SK-N-SH (cell line): Measurements from ENCODE around the gene PCNX1. TPM values are rescaled to one million over a fixed set of nuclear protein-coding genes. Genes with fewer than 3 reads are reported as not detected.

Experiments used
- CTCF ChIA-PET: fragments of 300-600, 350-600 bp; formaldehyde crosslinking; extraction: SDS; loops from one replicate; lab custom pipeline; 2021; lab: Yijun Ruan, JAX
- POLR2A ChIA-PET: fragments of 350-600 bp; sonication (Branson Sonifier 250); formaldehyde crosslinking; extraction: SDS; loops from one replicate; lab custom pipeline; 2020; ENCODE audit warnings: antibody characterized with exemption, inconsistent platforms; lab: Yijun Ruan, JAX
- DNase-seq: peaks from one replicate; pipeline ENCODE4 v3.0.0; 2012
- H2AFZ ChIP-seq: fragments of 200-600 bp; sonication (generic); 2 replicates; pipeline ENCODE4 v1.8.1; 2016; ENCODE audit warnings: antibody characterized with exemption, mild to moderate bottlenecking, low read depth
- H3F3A ChIP-seq: fragments of 200-600 bp; sonication (generic); replicated peaks from 2 replicates; pipeline ENCODE3; 2016; ENCODE audit warnings: antibody characterized with exemption, mild to moderate bottlenecking; ENCODE audit not compliant: insufficient read depth
- H3K27ac ChIP-seq, 2 experiments: fragments of 200-500 bp in 1 of 2; fragments of 200-600 bp in 1 of 2; sonication (Bioruptor generic) in 1 of 2; sonication (generic), shearing (Covaris generic) in 1 of 2; 2 replicates each; pipeline versions ENCODE4 v1.5.1 to v1.6.1; 2014 to 2016; ENCODE audit warnings: low read depth in 2 of 2, inconsistent platforms in 1 of 2, low read length in 1 of 2, mild to moderate bottlenecking in 1 of 2, mixed read lengths in 1 of 2
- H3K27me3 ChIP-seq: fragments of 200-600 bp; sonication (generic), shearing (Covaris generic); 2 replicates; pipeline ENCODE4 v1.6.1; 2016; ENCODE audit warnings: mixed run types; ENCODE audit not compliant: insufficient read depth
- H3K36me3 ChIP-seq, 2 experiments: fragments of 200-500 bp in 1 of 2; fragments of 200-600 bp in 1 of 2; sonication (Bioruptor generic) in 1 of 2; sonication (generic) in 1 of 2; replicated peaks in 1 of 2; 2 replicates each; pipeline versions ENCODE3 to v1.5.1; 2014 to 2016; ENCODE audit warnings: low read length in 1 of 2, mild to moderate bottlenecking in 1 of 2; ENCODE audit not compliant: insufficient read depth in 2 of 2, control insufficient read depth in 1 of 2
- H3K4me1 ChIP-seq, 2 experiments: fragments of 200-500 bp in 1 of 2; fragments of 200-600 bp in 1 of 2; sonication (Bioruptor generic) in 1 of 2; sonication (generic), shearing (Covaris generic) in 1 of 2; 2 replicates each; pipeline versions ENCODE4 v1.5.1 to v1.6.1; 2014 to 2016; ENCODE audit warnings: low read depth in 1 of 2, low read length in 1 of 2, mixed run types in 1 of 2; ENCODE audit not compliant: insufficient read depth in 2 of 2, control insufficient read depth in 1 of 2
- H3K4me2 ChIP-seq: fragments of 200-600 bp; sonication (generic), shearing (Covaris generic); 2 replicates; pipeline ENCODE4 v1.6.1; 2017; ENCODE audit warnings: mixed run types
- H3K4me3 ChIP-seq, 2 experiments: fragments of 200-500 bp in 1 of 2; fragments of 200-600 bp in 1 of 2; sonication (Bioruptor generic) in 1 of 2; sonication (generic), shearing (Covaris generic) in 1 of 2; 2 replicates each; pipeline versions ENCODE4 v1.5.1 to v1.8.1; 2014 to 2016; ENCODE audit warnings: low read depth in 2 of 2, inconsistent platforms in 1 of 2, low read length in 1 of 2, mild to moderate bottlenecking in 1 of 2, mixed read lengths in 1 of 2, moderate library complexity in 1 of 2
- H3K79me2 ChIP-seq: fragments of 200-600 bp; sonication (generic); 2 replicates; pipeline ENCODE4 v1.8.1; 2017; ENCODE audit warnings: mild to moderate bottlenecking; ENCODE audit not compliant: insufficient read depth
- H3K9ac ChIP-seq: fragments of 200-600 bp; sonication (generic); 2 replicates; pipeline ENCODE4 v1.6.1; 2017; ENCODE audit warnings: mixed run types
- H3K9me2 ChIP-seq: fragments of 200-600 bp; sonication (generic); 2 replicates; pipeline ENCODE4 v1.6.1; 2017; ENCODE audit warnings: mixed run types
- H3K9me3 ChIP-seq: fragments of 200-600 bp; sonication (generic); 2 replicates; pipeline ENCODE4 v1.6.1; 2017; ENCODE audit warnings: mixed run types, mild to moderate bottlenecking, moderate library complexity
- H4K20me1 ChIP-seq: fragments of 200-600 bp; sonication (generic); 2 replicates; pipeline ENCODE4 v1.6.1; 2017; ENCODE audit warnings: mild to moderate bottlenecking, mixed run types; ENCODE audit not compliant: insufficient read depth
- FOSL2 ChIP-seq: IDR thresholded peaks from 2 replicates; pipeline ENCODE4 v1.4.0; 2012; ENCODE audit warnings: low read depth, mild to moderate bottlenecking, moderate library complexity, borderline replicate concordance
- GATA2 ChIP-seq: sonication (generic); formaldehyde crosslinking; IDR thresholded peaks from 2 replicates; pipeline ENCODE4 v1.5.0; 2020; ENCODE audit warnings: mild to moderate bottlenecking, missing genetic modification reagents
- MEF2A ChIP-seq: IDR thresholded peaks from 2 replicates; pipeline ENCODE4 v1.4.0; 2012; ENCODE audit warnings: low read depth, borderline replicate concordance
- POLR2AphosphoS5 ChIP-seq: IDR thresholded peaks from 2 replicates; pipeline ENCODE4 v1.6.1; 2012; ENCODE audit warnings: low read depth, low read length
- RXRA ChIP-seq: IDR thresholded peaks from 2 replicates; pipeline ENCODE4 v1.4.0; 2012; ENCODE audit warnings: low read depth, mild to moderate bottlenecking, borderline replicate concordance
- SIN3A ChIP-seq: IDR thresholded peaks from 2 replicates; pipeline ENCODE4 v1.6.1; 2012; ENCODE audit warnings: low read depth, mild to moderate bottlenecking, low read length, moderate library complexity, borderline replicate concordance
- TAF1 ChIP-seq: IDR thresholded peaks from 2 replicates; pipeline ENCODE4 v1.6.1; 2012; ENCODE audit warnings: low read depth, mild to moderate bottlenecking, low read length, moderate library complexity, borderline replicate concordance
- TEAD4 ChIP-seq: IDR thresholded peaks from 2 replicates; pipeline ENCODE4 v1.4.0; 2012; ENCODE audit warnings: mild to moderate bottlenecking, borderline replicate concordance; ENCODE audit not compliant: insufficient read depth
- WGBS: methylation state at CpG from one replicate; pipeline ENCODE4 v1.1.6; 2017; ENCODE audit warnings: low lambda C conversion rate; 5-methylcytosine and 5-hydroxymethylcytosine counted together
- polyA plus RNA-seq, 3 experiments: library from polyadenylated mRNA; depleted of rRNA; stranded (reverse); fragments of >200 nt; gene quantifications; 2 replicates each; pipeline ENCODE4 v1.2.3, GENCODE V29; 2012
- TF ChIP-seq, protein P1 (sequence below): IDR thresholded peaks from 2 replicates; pipeline ENCODE4 v1.6.1; 2012; ENCODE audit warnings: mild to moderate bottlenecking, low read depth, low read length, moderate library complexity
- TF ChIP-seq, protein P2 (sequence below): IDR thresholded peaks from 2 replicates; pipeline ENCODE4 v1.4.0; 2012; ENCODE audit warnings: low read depth
- TF ChIP-seq, protein P3 (sequence below): IDR thresholded peaks from 2 replicates; pipeline ENCODE4; 2012
- TF ChIP-seq, protein P4 (sequence below): fragments of 150-350 bp; IDR thresholded peaks from 2 replicates; pipeline ENCODE4 v1.6.1; 2017; ENCODE audit warnings: antibody characterized with exemption, low read length, low read depth, borderline replicate concordance

The PCNX1 gene
- polyA plus RNA-seq, 1 of the 3 experiments (the other 2 are of a cell fraction): 9.4 TPM

DNA sequence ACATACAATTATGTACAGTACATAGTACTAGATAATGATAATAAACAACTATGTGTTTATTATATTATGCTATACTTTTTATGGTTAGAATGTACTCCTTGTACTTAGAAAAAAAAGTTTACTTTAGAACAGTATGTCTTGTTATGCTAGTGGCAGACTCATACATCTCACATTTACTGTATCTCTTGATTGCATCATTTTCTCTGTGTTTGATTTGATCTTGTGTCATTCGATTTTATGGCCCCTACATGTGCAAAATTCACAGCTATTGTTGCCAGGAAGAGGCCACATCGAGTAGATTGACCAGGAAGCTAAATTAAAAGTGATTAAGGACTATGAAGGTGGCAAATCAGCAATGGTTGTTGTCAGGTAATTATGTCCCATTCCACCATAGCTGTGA, 153.0 kb downstream of the PCNX1 start:
- Histone ChIP-seq H3F3A (peaks cover 15% of the 10 kb centered on the region), H3K9me2 (no peaks in the 10 kb centered on the region), H2AFZ (no peak overlapping the region), H3K79me2 (no peaks in the 10 kb centered on the region; the same call in 1 of the 2 replicates), H4K20me1 (no peaks in the 10 kb centered on the region), H3K4me2 (no peak overlapping the region), H3K27me3 (no peaks in the 10 kb centered on the region), H3K4me3 (no peak overlapping the region), H3K4me1 (no peaks in the 10 kb centered on the region), H3K9ac (no peak overlapping the region), H3K9me3 (no peaks in the 10 kb centered on the region), H3K27ac (no peak overlapping the region), H3K36me3 (peaks cover 63 to 87% of the 10 kb centered on the region in 2 experiments)
- 36% methylated on average over 2 of the region's 2 CpGs for WGBS
- no peak for DNase-seq
- POLR2A ChIA-PET: no interaction called here
- TF ChIP-seq, protein P1, sequence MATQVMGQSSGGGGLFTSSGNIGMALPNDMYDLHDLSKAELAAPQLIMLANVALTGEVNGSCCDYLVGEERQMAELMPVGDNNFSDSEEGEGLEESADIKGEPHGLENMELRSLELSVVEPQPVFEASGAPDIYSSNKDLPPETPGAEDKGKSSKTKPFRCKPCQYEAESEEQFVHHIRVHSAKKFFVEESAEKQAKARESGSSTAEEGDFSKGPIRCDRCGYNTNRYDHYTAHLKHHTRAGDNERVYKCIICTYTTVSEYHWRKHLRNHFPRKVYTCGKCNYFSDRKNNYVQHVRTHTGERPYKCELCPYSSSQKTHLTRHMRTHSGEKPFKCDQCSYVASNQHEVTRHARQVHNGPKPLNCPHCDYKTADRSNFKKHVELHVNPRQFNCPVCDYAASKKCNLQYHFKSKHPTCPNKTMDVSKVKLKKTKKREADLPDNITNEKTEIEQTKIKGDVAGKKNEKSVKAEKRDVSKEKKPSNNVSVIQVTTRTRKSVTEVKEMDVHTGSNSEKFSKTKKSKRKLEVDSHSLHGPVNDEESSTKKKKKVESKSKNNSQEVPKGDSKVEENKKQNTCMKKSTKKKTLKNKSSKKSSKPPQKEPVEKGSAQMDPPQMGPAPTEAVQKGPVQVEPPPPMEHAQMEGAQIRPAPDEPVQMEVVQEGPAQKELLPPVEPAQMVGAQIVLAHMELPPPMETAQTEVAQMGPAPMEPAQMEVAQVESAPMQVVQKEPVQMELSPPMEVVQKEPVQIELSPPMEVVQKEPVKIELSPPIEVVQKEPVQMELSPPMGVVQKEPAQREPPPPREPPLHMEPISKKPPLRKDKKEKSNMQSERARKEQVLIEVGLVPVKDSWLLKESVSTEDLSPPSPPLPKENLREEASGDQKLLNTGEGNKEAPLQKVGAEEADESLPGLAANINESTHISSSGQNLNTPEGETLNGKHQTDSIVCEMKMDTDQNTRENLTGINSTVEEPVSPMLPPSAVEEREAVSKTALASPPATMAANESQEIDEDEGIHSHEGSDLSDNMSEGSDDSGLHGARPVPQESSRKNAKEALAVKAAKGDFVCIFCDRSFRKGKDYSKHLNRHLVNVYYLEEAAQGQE: no peak
- TF ChIP-seq TAF1 (no peak), SIN3A (no peak), TEAD4 (no peak), FOSL2 (no peak), RXRA (no peak)
- TF ChIP-seq, protein P2, sequence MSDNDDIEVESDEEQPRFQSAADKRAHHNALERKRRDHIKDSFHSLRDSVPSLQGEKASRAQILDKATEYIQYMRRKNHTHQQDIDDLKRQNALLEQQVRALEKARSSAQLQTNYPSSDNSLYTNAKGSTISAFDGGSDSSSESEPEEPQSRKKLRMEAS: no peak
- CTCF ChIA-PET: interaction anchor here (1.1 to 1.2 kb wide), 2 partner anchors 10 to 242 kb away, joined by 3 to 5 read pairs; no protein-coding TSS in a partner anchor

DNA sequence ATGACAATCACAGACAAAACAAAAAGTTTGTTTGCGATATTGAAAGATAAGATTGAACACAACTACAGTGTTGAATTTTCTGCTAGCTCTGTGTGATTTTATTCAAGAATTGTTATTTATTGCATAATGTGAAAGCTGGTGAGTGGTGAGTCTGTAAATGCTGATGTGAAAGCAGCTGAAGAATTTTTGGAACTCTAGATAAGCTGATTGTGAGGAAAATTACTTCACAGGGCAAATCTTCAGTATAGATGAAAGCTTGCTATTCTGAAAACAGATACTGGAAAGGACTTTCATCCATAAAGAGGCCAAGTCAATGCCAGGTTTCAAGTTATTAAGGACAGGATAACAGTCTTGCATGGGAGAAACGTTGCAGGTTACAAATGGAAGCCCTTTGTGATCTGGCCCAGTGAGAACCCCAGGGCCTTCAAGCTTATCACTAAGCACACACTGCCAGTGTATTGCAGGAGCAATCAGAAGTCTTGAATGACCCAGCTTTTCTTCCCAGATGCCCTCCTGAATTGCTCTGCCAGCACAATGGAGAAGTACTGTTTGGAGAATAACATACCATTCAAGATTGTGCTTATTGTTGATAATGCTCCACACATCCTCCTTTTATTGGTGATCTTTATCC, 153.7 kb downstream of the PCNX1 start:
- Histone ChIP-seq H3K79me2 (no peaks in the 10 kb centered on the region; the same call in 1 of the 2 replicates), H3K36me3 (peaks cover 57 to 83% of the 10 kb centered on the region in 2 experiments), H3K4me1 (no peaks in the 10 kb centered on the region), H3F3A (peaks cover 15% of the 10 kb centered on the region), H2AFZ (no peak overlapping the region), H3K4me2 (no peak overlapping the region), H3K27me3 (no peaks in the 10 kb centered on the region), H3K27ac (no peak overlapping the region), H3K9me3 (no peaks in the 10 kb centered on the region), H3K4me3 (no peak overlapping the region), H3K9ac (no peak overlapping the region), H3K9me2 (no peaks in the 10 kb centered on the region), H4K20me1 (no peaks in the 10 kb centered on the region)
- ChIA-PET POLR2A (no interaction called here), CTCF (interaction anchor here (1.1 to 1.2 kb wide), 2 partner anchors 11 to 243 kb away, joined by 3 to 5 read pairs; no protein-coding TSS in a partner anchor)
- DNase-seq: no peak
- TF ChIP-seq POLR2AphosphoS5: no peak
- TF ChIP-seq GATA2 (CRISPR knock-in tag): no peak
- TF ChIP-seq, protein P3, sequence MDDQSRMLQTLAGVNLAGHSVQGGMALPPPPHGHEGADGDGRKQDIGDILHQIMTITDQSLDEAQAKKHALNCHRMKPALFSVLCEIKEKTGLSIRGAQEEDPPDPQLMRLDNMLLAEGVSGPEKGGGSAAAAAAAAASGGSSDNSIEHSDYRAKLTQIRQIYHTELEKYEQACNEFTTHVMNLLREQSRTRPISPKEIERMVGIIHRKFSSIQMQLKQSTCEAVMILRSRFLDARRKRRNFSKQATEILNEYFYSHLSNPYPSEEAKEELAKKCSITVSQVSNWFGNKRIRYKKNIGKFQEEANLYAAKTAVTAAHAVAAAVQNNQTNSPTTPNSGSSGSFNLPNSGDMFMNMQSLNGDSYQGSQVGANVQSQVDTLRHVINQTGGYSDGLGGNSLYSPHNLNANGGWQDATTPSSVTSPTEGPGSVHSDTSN: no peak
- TF ChIP-seq, protein P2: no peak
- TF ChIP-seq, protein P4, sequence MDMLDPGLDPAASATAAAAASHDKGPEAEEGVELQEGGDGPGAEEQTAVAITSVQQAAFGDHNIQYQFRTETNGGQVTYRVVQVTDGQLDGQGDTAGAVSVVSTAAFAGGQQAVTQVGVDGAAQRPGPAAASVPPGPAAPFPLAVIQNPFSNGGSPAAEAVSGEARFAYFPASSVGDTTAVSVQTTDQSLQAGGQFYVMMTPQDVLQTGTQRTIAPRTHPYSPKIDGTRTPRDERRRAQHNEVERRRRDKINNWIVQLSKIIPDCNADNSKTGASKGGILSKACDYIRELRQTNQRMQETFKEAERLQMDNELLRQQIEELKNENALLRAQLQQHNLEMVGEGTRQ: no peak
- no peak for TF ChIP-seq MEF2A
- 67% methylated on average over 2 of the region's 2 CpGs for WGBS
